HG03175 (cell line): ENCODE measurements around the gene AKNA.

Source experiments
- ATAC-seq: cut with Tn5 transposase; IDR thresholded peaks from one replicate; pipeline ENCODE4 v1.9.1; 2021; ENCODE audit warnings: mild to moderate bottlenecking, moderate library complexity; ENCODE audit not compliant: unreplicated experiment

The AKNA gene

GRCh38 chr9:114363424-114363823 lies 24.4 kb downstream of the AKNA start:
- ATAC-seq = no peak

DNA sequence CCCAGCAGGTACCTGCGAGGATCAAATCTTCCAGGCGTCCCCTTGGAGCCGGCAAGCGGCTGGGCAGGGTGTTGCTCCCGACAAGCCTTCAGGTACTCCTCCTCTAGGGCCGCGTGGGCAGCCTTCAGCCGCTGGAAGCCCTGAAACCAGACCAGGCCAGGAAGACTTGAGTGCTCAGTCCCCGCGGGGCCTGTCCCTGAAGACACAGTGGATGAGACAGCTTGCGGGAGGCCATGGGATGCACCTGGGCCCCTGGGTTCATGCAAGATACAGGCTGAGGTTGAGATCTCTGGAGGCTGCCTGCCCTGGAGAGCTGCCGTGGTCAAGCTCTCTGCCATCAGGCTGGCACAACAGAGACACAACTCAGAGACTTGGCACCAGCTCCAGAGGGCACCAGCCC lies 25.4 kb downstream of the AKNA start:
- ATAC-seq = no peak

- no peak for ATAC-seq
These were observed 26.2 kb downstream of the AKNA start for GRCh38 chr9:114361542-114361941.

DNA sequence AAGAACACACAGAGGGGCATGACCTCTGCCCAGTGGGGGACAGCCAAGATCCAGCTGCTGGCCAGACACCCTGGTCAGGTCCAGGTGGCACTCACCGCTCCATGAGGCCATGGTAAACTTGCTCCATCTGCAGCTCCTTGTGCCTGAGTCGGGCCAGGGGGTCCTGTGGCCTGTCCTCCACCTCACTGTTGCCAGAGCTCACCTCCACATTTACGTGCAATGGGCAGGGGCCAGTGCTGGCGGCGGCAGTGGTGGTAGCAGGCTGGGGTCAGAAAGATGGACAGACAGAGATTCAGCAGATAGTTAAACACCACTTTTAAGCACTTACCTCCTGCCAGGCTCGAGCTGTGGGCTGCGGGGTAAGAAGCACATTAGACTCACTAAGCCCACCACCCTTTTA lies 28.0 kb downstream of the AKNA start:
- ATAC-seq = no peak

- no peak for ATAC-seq
These were observed 29.9 kb downstream of the AKNA start for GRCh38 chr9:114357911-114358328.

GRCh38 chr9:114357360-114357759 lies 30.4 kb downstream of the AKNA start:
- ATAC-seq = no peak

DNA sequence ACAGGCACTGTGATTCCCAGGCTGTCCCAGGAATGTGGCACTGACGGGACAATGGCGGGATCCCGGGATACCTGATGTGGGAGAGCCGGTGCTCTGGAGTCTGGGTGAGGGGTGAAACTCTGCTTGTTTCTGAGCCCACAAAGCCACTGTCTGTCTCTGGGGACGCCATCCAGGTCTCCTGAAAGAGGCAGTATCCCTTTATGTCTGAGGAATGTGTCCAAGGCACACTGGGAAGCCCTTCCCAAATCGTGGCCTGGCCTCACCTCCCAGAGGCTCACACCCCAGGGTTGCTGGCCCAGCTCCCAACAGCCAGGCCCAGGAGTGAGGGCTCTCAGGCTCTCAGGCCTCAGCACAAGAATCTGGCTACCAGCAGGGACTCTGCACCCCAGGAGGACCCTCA lies 31.0 kb downstream of the AKNA start:
- no peak for ATAC-seq

GRCh38 chr9:114355821-114356220 lies 32.0 kb downstream of the AKNA start:
- ATAC-seq = no peak

GRCh38 chr9:114351932-114352331 lies 35.9 kb downstream of the AKNA start:
- no peak for ATAC-seq

DNA sequence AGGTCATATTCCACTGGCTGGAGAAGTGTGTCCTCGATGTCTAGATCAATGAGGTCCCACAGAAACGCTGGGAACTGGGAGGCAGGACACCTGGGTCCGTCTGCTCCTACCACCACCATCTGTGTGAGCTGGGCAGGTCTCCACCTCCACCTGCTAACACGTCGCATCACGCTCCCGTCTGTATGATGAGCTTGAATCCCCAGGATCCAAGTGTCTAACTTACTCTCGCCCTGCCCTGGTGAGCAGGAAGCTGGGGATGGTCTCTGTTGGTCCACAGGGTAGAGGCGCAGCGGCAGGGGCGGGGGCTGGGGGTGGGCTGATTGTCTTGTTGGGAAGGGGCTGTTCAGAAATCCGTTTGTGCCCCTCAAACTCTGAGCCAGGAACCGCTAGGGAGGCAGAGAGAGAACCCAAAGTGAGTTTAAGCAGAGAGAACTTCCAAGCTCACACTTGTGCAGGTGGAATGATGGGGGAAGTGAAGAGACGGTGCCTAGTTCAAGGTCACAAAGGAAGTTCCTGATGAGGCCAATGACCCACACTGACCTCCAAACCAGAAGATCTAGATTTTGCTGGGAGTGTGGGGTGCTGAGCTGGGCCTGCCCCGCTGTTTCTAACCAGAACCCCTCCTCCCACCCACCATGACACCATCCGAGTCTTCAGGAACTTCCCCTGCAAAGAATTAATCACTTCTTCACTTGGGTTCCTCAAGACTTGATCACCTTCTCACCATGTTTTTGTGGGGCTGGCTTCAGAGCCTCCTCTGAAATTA lies 37.0 kb downstream of the AKNA start:
- ATAC-seq = no peak

GRCh38 chr9:114349713-114350480 lies 37.9 kb downstream of the AKNA start:
- ATAC-seq = no peak

- ATAC-seq = peak; percentile 91
These were observed 38.8 kb downstream of the AKNA start for GRCh38 chr9:114348906-114349482.

- no peak for ATAC-seq
These were observed 39.4 kb downstream of the AKNA start for GRCh38 chr9:114348261-114348905.

- ATAC-seq = no peak
These were observed 40.1 kb downstream of the AKNA start for GRCh38 chr9:114347675-114348074.

DNA sequence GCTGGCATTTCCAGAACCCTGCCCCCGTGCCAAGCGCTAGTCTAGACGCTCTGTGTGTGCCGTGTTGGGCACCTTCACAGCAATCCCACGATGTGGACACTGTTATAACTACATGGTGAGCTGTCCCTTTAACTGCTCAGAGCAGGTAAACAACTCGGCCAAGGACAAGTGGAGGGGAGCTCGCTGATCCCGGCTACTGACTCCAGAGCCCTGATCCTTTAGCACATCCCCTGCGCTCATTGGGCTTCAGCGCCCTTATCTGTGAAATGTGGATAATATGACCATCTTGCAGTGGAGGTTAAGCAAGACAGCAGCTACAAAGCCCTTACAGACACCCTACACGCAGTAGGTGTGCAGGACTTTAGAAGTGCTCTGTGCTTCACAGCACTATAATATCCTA lies 41.6 kb downstream of the AKNA start:
- no peak for ATAC-seq

DNA sequence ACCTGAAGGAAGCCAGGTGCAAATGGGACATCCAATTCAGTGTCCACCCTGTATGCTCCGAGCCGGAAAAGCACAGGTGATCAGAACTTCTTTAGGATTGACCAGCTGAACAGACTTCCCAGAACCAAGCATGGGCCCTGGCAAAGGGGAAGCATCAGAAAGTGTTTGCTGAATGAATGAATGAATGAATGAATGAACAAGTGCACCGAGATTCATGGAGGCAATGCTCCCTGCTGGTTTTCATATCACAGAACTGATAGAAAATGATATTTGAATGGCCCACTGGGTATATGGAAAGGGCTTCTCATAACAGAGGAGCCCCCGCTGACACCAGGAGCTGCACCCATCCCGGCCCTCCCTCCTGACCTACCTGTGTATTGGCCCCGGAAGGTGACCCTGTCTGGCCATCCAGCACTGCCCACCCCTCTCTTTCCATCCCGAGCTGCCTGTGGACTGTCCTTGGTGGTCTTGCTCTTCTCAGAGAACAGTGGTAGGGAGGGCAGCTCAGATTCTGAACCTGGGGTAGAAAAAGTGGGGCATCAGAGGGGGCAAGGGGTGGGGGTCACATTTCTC lies 42.2 kb downstream of the AKNA start:
- no peak for ATAC-seq

GRCh38 chr9:114344692-114345091 lies 43.1 kb downstream of the AKNA start:
- no peak for ATAC-seq

GRCh38 chr9:114344188-114344566 lies 43.6 kb downstream of the AKNA start:
- no peak for ATAC-seq

DNA sequence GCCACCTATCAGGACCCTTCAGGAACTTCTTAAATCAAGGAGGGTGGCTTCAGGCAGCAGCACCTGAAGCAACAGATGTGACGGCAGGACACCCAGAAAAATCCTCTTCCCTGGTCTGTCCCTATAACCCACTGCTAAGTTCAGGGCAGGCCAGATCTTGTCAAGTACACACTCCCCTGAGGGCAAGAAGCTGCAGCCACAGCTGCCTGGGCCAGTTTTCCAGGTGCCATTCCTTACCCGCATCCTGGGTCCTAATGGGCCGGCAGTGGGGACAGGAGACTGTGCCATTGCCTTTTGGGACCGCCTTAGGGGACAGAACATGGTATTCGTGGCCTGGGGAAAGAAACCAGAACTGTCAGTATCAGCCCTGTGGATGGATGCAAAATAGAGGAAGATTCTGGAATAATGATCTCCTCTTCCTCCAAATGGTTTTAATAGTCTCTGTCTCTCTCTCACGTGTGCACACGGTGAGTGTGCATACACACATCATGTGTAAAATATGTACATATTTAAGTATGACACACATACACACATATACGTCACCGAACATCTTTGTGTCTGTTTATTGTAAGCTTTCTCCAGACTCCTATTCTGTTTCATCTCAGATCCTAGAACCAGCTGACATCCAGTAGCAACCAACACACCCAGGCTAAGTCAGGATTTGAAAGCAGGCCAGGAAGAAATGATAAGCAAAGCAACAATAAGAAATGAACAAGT lies 44.2 kb downstream of the AKNA start:
- ATAC-seq = no peak

DNA sequence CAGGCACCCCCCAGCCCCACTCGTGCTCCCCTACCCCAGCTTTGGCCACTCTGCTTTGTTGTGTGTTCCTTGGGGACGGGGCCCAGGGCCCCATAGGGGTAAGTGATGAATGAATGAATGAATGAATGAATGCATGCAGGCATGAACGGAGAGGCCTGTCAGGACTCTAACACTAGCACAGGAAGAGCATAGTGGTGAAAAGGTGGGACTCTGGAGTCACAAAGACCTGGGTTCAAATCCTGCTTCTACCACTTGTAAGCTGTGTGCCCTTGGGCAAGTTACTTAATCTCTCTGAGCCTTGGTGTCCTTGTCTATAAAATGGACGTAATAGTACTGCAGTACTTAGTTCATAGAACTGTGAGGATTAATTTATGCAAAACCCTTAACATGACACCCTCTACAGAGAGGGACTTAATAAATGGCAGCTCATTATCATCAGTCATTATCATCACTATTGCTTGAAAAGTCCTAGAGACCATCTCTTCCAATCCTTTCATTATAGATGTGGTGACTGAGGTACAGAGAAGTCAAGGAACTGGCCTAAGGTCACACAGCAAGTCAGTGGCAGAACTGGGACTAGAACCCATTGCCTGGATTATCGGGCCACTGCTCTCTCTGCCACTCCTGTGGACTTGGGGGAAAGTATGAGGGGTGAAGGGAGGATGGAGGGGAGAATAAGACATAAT lies 44.9 kb downstream of the AKNA start:
- no peak for ATAC-seq
